Stomach (tissue), 9 donors: ENCODE results near the gene RNF26. TPM values are rescaled to one million over a fixed set of nuclear protein-coding genes. Genes with fewer than 3 reads are reported as not detected.

Experiments used
- DNase-seq, 2 donors: peaks; one replicate each; pipeline versions ENCODE4 v3.0.0 to v3.0.0-alpha.2; 2013 to 2019
- H3K27ac ChIP-seq, 5 donors: fragments of 200-600 bp in 4 of 5; sonication (generic) in 4 of 5; one replicate each; pipeline ENCODE4 v1.5.1; 2013 to 2019; ENCODE audit warnings: mild to moderate bottlenecking in 1 of 5, moderate library complexity in 1 of 5
- H3K27me3 ChIP-seq, 3 donors: fragments of 200-600 bp; sonication (generic); one replicate each; pipeline ENCODE4 v1.5.1; 2017 to 2019; ENCODE audit warnings: mixed run types in 1 of 3
- H3K36me3 ChIP-seq, 4 donors: fragments of 200-600 bp; sonication (generic); 1 replicate in 3 of 4; 2 replicates in 1 of 4; pipeline ENCODE4 v1.5.1; 2016 to 2019
- H3K4me1 ChIP-seq, 4 donors: fragments of 200-600 bp; sonication (generic); one replicate each; pipeline ENCODE4 v1.5.1; 2016 to 2019
- H3K4me3 ChIP-seq, 4 donors: fragments of 200-600 bp; sonication (generic) in 3 of 4; one replicate each; pipeline ENCODE4 v1.5.1; 2016 to 2019; ENCODE audit warnings: mild to moderate bottlenecking in 1 of 4
- H3K9me3 ChIP-seq, 4 donors: fragments of 200-600 bp; sonication (generic); one replicate each; pipeline ENCODE4 v1.5.1; 2016 to 2019
- CTCF ChIP-seq, 7 experiments: fragments of 450-650 bp in 4 of 7; fragments of 200-600 bp in 3 of 7; sonication (generic) in 3 of 7; IDR thresholded peaks; one replicate each; pipeline ENCODE4 v1.5.1; 2016 to 2019; ENCODE audit warnings: antibody characterized with exemption in 7 of 7, control low read depth in 2 of 7, mild to moderate bottlenecking in 1 of 7
- EP300 ChIP-seq: sonication (generic); formaldehyde crosslinking; IDR thresholded peaks from one replicate; pipeline ENCODE4 v1.6.1; 2017; ENCODE audit warnings: antibody characterized with exemption
- POLR2A ChIP-seq, 4 donors: fragments of 450-650 bp; IDR thresholded peaks; one replicate each; pipeline ENCODE4 v1.6.1; 2016; ENCODE audit warnings: antibody characterized with exemption in 4 of 4, control low read depth in 2 of 4, mild to moderate bottlenecking in 1 of 4, moderate library complexity in 1 of 4
- POLR2AphosphoS5 ChIP-seq, 3 donors: sonication (generic); formaldehyde crosslinking; IDR thresholded peaks; one replicate each; pipeline ENCODE4 v1.6.1; 2016; ENCODE audit warnings: antibody characterized with exemption in 3 of 3
- WGBS, 5 donors: extraction: QIAGEN DNeasy Blood & Tissue Kit in 3 of 5; methylation state at CpG; one replicate each; pipeline versions ENCODE4 v1.1.5 to v1.1.7; 2013 to 2018; 5-methylcytosine and 5-hydroxymethylcytosine counted together
- intact Hi-C: fragments of 100-400 bp; cut with DNase I; formaldehyde crosslinking; loops from one replicate; pipeline ENCODE4 v1.15.1; 2023; ENCODE audit warnings: low total_unique reads
- polyA plus RNA-seq, 3 donors: library from polyadenylated mRNA; stranded (reverse); fragments of 200-250 nt; gene quantifications; one replicate each; pipeline ENCODE4 v1.2.3, GENCODE V29; 2013
- total RNA-seq, 5 donors: library from RNA; depleted of rRNA; stranded (reverse); fragments of >200 nt; gene quantifications; one replicate each; pipeline versions ENCODE4 v1.1.0 to v1.2.3, GENCODE V29; 2014 to 2016
- donor health status: healthy with polysubstance abuse.
- donor health status: Bipolar disorder and iron deficiency.
- donor health status: healthy.

RNF26 gene
- total and polyA plus RNA-seq, 8 donors: 1.3 to 45.8 (median 10.3) TPM; not detected in 1

GRCh38 chr11:119339589-119340334 is 5.4 kb downstream of the RNF26 start:
- H3K4me3 ChIP-seq: peak overlapping the region; percentile 56 to 71 (median 62)
- peak overlapping the region; percentile 66 to 96 (median 92) for H3K27ac ChIP-seq
- H3K9me3 ChIP-seq: no peaks in the 10 kb centered on the region
- no peak for TF ChIP-seq POLR2A (IDR thresholded peaks at IDR 0.05)
- TF ChIP-seq CTCF (IDR thresholded peaks at IDR 0.05): peak in 5 of 7 experiments; percentile 50 to 91 (median 77)
- TF ChIP-seq EP300: no peak
- peak in 2 of 3 donors; percentile 22 to 52 for TF ChIP-seq POLR2AphosphoS5 (IDR thresholded peaks at IDR 0.05)
- 2 to 33% (median 4%) methylated on average over 2 to 86 of the region's 86 CpGs for WGBS, 5 donors
- H3K4me1 ChIP-seq: peaks cover 58 to 73% (median 69%) of the 10 kb centered on the region in 4 donors
- peaks cover 7 to 17% (median 12%) of the 10 kb centered on the region in 4 donors for H3K36me3 ChIP-seq
- H3K27me3 ChIP-seq: peaks cover 0 to 47% (median 21%) of the 10 kb centered on the region in 3 donors
- peak; percentile 73 to 91 for DNase-seq
- intact Hi-C loops: no loop called here

DNA sequence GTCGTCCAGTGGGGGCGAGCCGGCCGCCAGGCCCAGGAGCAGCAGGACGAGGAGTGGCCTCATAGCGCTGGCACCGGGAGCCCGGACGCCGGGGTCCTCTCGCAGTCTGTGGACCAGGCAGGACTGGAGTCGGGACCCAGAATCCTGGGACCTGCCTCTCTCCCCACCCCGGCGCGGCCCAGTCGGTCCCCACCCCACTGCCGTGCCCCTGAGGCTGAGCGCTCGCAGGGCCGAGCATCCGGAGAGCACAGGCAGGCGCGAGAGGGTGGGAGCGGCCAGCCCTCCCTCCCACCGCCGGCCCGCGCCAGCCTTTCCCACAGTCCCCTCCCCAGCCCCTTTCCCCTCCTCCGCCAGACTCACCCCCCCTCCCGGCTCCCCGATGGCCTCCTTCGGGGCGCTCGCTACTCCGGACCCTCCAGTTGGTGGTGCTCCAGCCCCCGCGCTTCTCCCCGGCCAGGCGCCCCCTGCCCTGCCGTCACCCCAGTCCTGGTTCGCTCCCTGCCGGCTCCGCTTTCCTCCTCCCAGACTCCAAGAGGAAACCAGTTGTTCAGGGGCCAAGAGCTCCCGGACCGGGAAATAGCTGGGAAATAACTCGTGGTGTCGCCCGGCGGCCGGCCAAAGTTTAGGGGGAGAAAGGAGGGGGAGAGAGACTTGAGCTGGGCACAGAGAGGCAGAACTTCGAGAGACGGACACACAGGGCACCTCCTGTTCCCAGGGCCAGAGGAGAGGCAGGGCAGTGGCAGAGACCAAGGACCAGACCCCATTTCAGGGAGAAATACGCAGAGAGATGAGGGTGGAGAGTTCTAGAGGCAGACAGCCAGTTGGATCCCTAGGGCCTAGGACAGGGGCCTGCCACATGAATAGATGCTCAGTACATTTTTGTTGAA is 6.3 kb downstream of the RNF26 start, which contains the start of gene C1QTNF5:
Gene C1QTNF5, minus strand, starts transcription at position 549 of the 887 bp plus-strand sequence. Its CDS starts 486 bp downstream, at position 63.
- H3K4me1 ChIP-seq: peaks cover 49 to 65% (median 61%) of the 10 kb centered on the region in 4 donors
- 2 to 7% (median 3%) methylated on average over 9 to 53 of the region's 53 CpGs for WGBS, 5 donors
- peak within 1 kb of the TSS; percentile 66 to 96 (median 92) for H3K27ac ChIP-seq
- DNase-seq: peak; percentile 88 to 94
- no peaks in the 10 kb centered on the region for H3K9me3 ChIP-seq
- H3K4me3 ChIP-seq: peak within 1 kb of the TSS; percentile 56 to 71 (median 62)
- no peak for TF ChIP-seq EP300
- TF ChIP-seq POLR2AphosphoS5 (IDR thresholded peaks at IDR 0.05): peak; percentile 36 to 46 (median 36)
- no peak for TF ChIP-seq CTCF (IDR thresholded peaks at IDR 0.05)
- TF ChIP-seq POLR2A (IDR thresholded peaks at IDR 0.05): no peak
- H3K36me3 ChIP-seq: peaks cover 7 to 17% (median 12%) of the 10 kb centered on the region in 4 donors
- intact Hi-C loops: no loop called here
- H3K27me3 ChIP-seq: peaks cover 0 to 47% (median 21%) of the 10 kb centered on the region in 3 donors

DNA sequence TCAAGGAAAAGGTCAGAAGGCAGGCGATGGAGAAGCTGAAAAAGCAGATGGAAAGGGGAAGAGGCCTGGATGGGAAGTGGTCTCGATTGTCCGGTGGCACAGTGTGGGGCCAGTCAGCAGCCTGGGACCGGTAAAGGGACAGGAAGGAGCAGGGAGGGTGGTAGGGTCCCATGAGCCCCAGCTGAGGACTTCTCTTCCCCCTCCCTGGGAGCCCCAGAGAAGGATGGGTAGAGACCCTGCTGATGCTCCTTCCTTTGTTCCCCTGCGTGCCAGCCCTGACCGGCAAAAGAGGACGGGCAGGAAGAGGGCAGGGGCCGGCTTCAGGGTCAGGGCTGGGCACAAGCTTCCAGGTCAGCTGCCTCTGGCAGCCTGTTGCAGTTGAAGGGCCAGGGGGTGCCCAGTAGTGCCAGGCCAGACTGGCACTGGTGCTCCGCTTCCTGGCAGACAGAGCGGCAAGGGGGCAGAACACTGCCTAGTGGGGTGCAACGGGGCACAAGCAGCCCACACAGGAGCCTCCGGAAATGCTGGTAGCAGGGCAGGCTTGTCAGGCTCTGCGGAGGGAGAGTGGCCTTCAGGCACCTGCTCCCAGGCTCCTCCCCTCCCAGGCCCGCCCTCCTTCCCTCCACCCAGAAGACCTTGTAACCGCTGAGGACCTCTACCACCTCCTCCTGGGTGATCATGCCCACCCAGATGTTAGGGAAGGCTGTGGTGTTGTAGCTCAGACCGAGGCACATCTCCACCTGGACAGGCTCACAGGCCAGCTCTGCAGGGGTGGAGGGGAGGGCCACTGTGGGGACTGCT is 7.1 kb downstream of the RNF26 start:
- H3K4me3 ChIP-seq: peak overlapping the region in 2 of 4 donors; percentile 56 to 65
- peaks cover 6 to 9% (median 7%) of the 10 kb centered on the region in 4 donors for H3K36me3 ChIP-seq
- no peaks in the 10 kb centered on the region for H3K9me3 ChIP-seq
- WGBS, 5 donors: 30 to 43% (median 36%) methylated on average over 12 to 16 of the region's 16 CpGs
- H3K27ac ChIP-seq: peak overlapping the region; percentile 66 to 96 (median 92)
- TF ChIP-seq EP300: no peak
- TF ChIP-seq CTCF (IDR thresholded peaks at IDR 0.05): no peak
- TF ChIP-seq POLR2AphosphoS5 (IDR thresholded peaks at IDR 0.05): no peak
- peaks cover 46 to 56% (median 52%) of the 10 kb centered on the region in 4 donors for H3K4me1 ChIP-seq
- H3K27me3 ChIP-seq: peaks cover 0 to 54% (median 21%) of the 10 kb centered on the region in 3 donors
- peak in 1 of 2 donors; percentile 52 for DNase-seq
- intact Hi-C loops: no loop called here
